Measurements from ENCODE around the gene EGFLAM. TPM values are rescaled to one million over a fixed set of nuclear protein-coding genes. Genes with fewer than 3 reads are reported as not detected.

The EGFLAM gene
- total and polyA plus RNA-seq, 8 donors: 0.82 to 15.7 (median 9.8) TPM

DNA sequence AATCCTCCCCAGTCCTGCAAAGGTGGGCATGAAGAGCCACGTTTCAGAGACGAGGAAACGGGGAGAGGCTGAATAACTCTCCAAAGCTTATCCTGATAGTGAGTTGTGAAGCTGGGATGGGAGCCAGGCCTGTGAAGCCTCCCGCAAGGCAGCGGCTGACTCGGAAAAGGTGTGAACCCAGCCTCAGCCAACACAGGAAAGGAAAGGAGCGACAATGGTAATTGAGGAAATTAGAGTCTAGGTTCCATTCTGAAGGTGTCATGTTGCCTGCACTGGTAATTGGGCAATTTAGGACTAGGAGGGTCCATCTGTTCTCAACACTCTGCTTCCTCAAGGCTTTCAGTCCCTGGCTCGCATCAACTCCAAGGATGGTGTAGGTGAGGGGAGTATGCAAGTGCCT, 214.6 kb downstream of the EGFLAM start:
- TF ChIP-seq, protein P1, sequence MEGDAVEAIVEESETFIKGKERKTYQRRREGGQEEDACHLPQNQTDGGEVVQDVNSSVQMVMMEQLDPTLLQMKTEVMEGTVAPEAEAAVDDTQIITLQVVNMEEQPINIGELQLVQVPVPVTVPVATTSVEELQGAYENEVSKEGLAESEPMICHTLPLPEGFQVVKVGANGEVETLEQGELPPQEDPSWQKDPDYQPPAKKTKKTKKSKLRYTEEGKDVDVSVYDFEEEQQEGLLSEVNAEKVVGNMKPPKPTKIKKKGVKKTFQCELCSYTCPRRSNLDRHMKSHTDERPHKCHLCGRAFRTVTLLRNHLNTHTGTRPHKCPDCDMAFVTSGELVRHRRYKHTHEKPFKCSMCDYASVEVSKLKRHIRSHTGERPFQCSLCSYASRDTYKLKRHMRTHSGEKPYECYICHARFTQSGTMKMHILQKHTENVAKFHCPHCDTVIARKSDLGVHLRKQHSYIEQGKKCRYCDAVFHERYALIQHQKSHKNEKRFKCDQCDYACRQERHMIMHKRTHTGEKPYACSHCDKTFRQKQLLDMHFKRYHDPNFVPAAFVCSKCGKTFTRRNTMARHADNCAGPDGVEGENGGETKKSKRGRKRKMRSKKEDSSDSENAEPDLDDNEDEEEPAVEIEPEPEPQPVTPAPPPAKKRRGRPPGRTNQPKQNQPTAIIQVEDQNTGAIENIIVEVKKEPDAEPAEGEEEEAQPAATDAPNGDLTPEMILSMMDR (IDR thresholded peaks at IDR 0.05): no peak
- no peak overlapping the region for H3K27ac ChIP-seq
- ATAC-seq (no peak), DNase-seq (peak in 1 of 4 donors; percentile 42)
- no peak overlapping the region for H3K4me3 ChIP-seq
- no peaks in the 10 kb centered on the region for H3K36me3 ChIP-seq
- intact Hi-C loops (cut with DNase I): no loop called here
- H3K9me3 ChIP-seq: no peaks in the 10 kb centered on the region
- H3K4me1 ChIP-seq: peaks cover 7 to 8% of the 10 kb centered on the region in 2 donors
- peaks cover 0 to 71% of the 10 kb centered on the region in 2 donors for H3K27me3 ChIP-seq

DNA sequence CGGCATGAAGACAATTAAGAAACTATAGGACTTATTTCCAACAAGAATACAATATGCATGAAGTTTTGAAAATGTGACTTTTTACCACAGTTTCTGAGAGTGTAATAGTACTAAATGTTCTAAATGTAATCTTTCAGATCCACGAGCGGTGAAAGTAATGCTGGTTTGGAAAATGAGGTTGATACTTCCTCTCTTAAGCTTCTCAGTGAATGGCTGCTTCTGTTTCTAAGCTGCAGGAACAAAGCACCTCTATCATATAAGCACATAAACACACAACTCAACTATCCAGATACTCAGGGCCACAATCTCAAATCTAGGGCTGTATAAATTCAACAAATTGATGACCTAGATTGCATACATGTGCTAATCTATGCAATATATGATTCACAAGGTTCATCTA, 219.8 kb downstream of the EGFLAM start:
- peaks cover 0 to 10% of the 10 kb centered on the region in 2 donors for H3K36me3 ChIP-seq
- H3K4me1 ChIP-seq: no peaks in the 10 kb centered on the region
- DNase-seq: no peak
- H3K4me3 ChIP-seq: no peak overlapping the region
- no peak overlapping the region for H3K27ac ChIP-seq
- no peaks in the 10 kb centered on the region for H3K9me3 ChIP-seq
- TF ChIP-seq, protein P1 (IDR thresholded peaks at IDR 0.05): no peak
- no peak for ATAC-seq
- intact Hi-C loops (cut with DNase I): no loop called here
- H3K27me3 ChIP-seq: peaks cover 0 to 31% of the 10 kb centered on the region in 2 donors

DNA sequence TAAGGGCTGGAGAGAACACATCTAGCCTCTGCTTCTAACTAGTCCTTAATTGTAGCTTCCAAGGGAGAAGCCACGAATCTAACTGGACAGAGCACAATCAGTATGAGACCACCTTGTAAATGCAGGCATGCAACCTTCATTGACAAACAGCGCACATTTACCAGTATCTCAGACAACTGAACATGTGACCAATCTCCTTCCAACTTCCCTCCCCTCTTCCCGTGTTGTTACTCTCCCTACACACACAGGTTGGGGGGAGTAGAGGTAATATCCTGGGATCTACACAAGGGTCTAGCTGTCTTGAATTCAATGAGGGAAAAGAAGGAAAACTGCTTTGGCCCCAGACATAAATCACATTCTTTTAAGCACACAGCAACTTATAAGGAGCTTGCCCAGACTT, 220.5 kb downstream of the EGFLAM start:
- intact Hi-C loops (cut with DNase I): no loop called here
- peaks cover 0 to 10% of the 10 kb centered on the region in 2 donors for H3K36me3 ChIP-seq

DNA sequence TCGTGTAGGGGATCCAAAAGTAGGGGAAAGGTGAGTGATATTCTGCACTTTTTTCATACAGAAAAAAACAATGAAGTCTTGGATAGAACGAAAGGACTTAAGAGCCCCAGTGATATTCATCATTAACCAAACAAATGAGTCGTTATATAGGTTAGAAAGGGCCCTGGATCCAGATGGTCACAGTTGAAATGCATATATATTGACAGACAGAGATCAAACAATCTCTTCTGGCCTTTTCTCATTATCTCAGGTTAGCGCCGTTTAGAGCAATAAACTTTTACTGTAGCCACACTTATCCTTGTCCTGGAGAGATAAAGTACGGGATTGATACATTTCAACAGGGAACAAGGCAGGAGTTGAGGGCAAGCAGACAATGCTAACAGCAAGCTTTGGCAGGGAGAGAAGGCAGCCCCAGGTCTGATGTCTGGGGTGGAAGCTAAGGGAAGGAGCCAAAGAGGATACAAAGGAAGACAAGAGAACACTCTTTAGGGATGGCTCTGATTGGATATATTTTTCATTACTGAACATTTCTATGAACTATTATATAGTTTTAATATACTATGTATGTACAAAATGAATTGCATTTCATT, 221.1 kb downstream of the EGFLAM start:
- Histone ChIP-seq H3K4me1 (no peaks in the 10 kb centered on the region), H3K4me3 (no peak overlapping the region), H3K27me3 (peaks cover 0 to 22% of the 10 kb centered on the region in 2 donors), H3K9me3 (no peaks in the 10 kb centered on the region), H3K27ac (no peak overlapping the region), H3K36me3 (peaks cover 0 to 10% of the 10 kb centered on the region in 2 donors)
- intact Hi-C loops (cut with DNase I): no loop called here
- no peak for DNase-seq
- TF ChIP-seq, protein P1 (IDR thresholded peaks at IDR 0.05): no peak
- ATAC-seq: no peak

More for the DNA sequence above, 220.5 kb downstream of the EGFLAM start:
- no peak overlapping the region for H3K4me3 ChIP-seq
- no peaks in the 10 kb centered on the region for H3K9me3 ChIP-seq
- ATAC-seq (no peak), DNase-seq (no peak)
- H3K4me1 ChIP-seq: no peaks in the 10 kb centered on the region
- peaks cover 0 to 27% of the 10 kb centered on the region in 2 donors for H3K27me3 ChIP-seq
- TF ChIP-seq, protein P1 (IDR thresholded peaks at IDR 0.05): no peak
- H3K27ac ChIP-seq: no peak overlapping the region

DNA sequence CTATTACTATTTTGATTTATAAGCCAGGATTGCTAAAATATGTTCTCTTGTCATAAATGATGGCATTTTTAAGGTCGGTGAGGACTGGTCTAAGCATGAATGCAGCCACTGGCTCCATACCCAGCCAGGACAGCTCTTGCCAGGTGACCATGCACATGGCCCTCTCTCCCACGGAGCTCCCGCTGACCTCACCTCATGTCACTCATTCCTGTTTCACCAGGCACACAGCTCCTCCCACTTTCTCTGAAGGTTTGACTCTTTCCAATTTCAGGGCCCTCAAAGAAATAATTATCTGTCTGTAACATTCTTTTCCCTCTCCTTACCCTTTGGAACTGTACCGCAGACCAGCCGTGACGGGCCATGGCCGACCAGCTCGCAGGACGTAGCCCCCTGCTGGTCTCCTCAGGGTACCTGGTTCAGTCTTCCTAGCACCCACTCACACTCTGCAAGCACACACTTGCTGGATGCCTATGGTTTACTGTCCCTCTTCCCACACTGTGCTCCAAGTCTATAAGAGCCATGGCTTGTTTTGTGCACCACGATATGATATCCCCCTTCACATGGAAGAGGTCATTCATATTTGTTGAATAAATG, 225.5 kb downstream of the EGFLAM start:
- Histone ChIP-seq H3K36me3 (peaks cover 0 to 10% of the 10 kb centered on the region in 2 donors), H3K4me1 (no peaks in the 10 kb centered on the region), H3K27ac (no peak overlapping the region), H3K4me3 (no peak overlapping the region), H3K9me3 (no peaks in the 10 kb centered on the region), H3K27me3 (peaks cover 0 to 14% of the 10 kb centered on the region in 2 donors)
- intact Hi-C loops (cut with DNase I): no loop called here
- ATAC-seq (no peak), DNase-seq (no peak)
- TF ChIP-seq, protein P1 (IDR thresholded peaks at IDR 0.05): no peak

Data from left lung (tissue), 10 donors.